Suprapubic skin (tissue), 3 donors: ENCODE measurements around the gene TOX3.

Experiments
- CTCF ChIP-seq, 2 donors: fragments of 200-600 bp in 1 of 2; fragments of 450-650 bp in 1 of 2; sonication (generic) in 1 of 2; IDR thresholded peaks; one replicate each; pipeline ENCODE4 v1.5.1; 2016 to 2019; ENCODE audit warnings: antibody characterized with exemption in 2 of 2, mild to moderate bottlenecking in 1 of 2, moderate library complexity in 1 of 2
- EP300 ChIP-seq: sonication (generic); formaldehyde crosslinking; IDR thresholded peaks from one replicate; pipeline ENCODE4 v1.6.1; 2017; ENCODE audit warnings: antibody characterized with exemption

- TF ChIP-seq CTCF (IDR thresholded peaks at IDR 0.05) (no peak), EP300 (no peak)
Observed at GRCh38 chr16:52455549-52456277, 91.2 kb downstream of the TOX3 start.
